Activated CD4-positive, alpha-beta T cell treated with anti-CD3 and anti-CD28 coated beads for 4 hours (primary cell): ENCODE measurements around the gene GULP1.

Source experiments
- DNase-seq, 2 donors: peaks; one replicate each; pipeline ENCODE4 v3.0.0-alpha.2; 2020

Gene GULP1

GRCh38 chr2:188326669-188327301 lies 35.1 kb downstream of the GULP1 start:
- no peak for DNase-seq

GRCh38 chr2:188327518-188328213 lies 36.0 kb downstream of the GULP1 start:
- no peak for DNase-seq

GRCh38 chr2:188328419-188328818 lies 36.7 kb downstream of the GULP1 start:
- DNase-seq = no peak

- no peak for DNase-seq
Observed at GRCh38 chr2:188330316-188331053, 38.8 kb downstream of the GULP1 start.

- DNase-seq = no peak
Observed at GRCh38 chr2:188332619-188333018, 40.9 kb downstream of the GULP1 start.

GRCh38 chr2:188333751-188334524 lies 42.3 kb downstream of the GULP1 start:
- DNase-seq = no peak

- DNase-seq = no peak
Observed at GRCh38 chr2:188338463-188338862, 46.8 kb downstream of the GULP1 start.

- no peak for DNase-seq
Observed at GRCh38 chr2:188340257-188340656, 48.6 kb downstream of the GULP1 start.

GRCh38 chr2:188345020-188345419 lies 53.3 kb downstream of the GULP1 start:
- no peak for DNase-seq

GRCh38 chr2:188345426-188345825 lies 53.8 kb downstream of the GULP1 start:
- DNase-seq = no peak

- DNase-seq = no peak
Observed at GRCh38 chr2:188345831-188346458, 54.3 kb downstream of the GULP1 start.

- no peak for DNase-seq
Observed at GRCh38 chr2:188349019-188349418, 57.3 kb downstream of the GULP1 start.

- no peak for DNase-seq
Observed at GRCh38 chr2:188353282-188353681, 61.6 kb downstream of the GULP1 start.

- no peak for DNase-seq
Observed at GRCh38 chr2:188360485-188361263, 69.0 kb downstream of the GULP1 start.

GRCh38 chr2:188364033-188364630 lies 72.5 kb downstream of the GULP1 start:
- no peak for DNase-seq

- DNase-seq = no peak
Observed at GRCh38 chr2:188365058-188365641, 73.5 kb downstream of the GULP1 start.

GRCh38 chr2:188367164-188367563 lies 75.5 kb downstream of the GULP1 start:
- DNase-seq = no peak

- DNase-seq = no peak
Observed at GRCh38 chr2:188369365-188369764, 77.7 kb downstream of the GULP1 start.

GRCh38 chr2:188378371-188378950 lies 86.8 kb downstream of the GULP1 start:
- DNase-seq = no peak

GRCh38 chr2:188379748-188380147 lies 88.1 kb downstream of the GULP1 start:
- DNase-seq = no peak

- DNase-seq = no peak
Observed at GRCh38 chr2:188380280-188380679, 88.6 kb downstream of the GULP1 start.
